Subcutaneous adipose tissue (tissue), 4 donors: ENCODE data around the gene SSBP3. TPM values are rescaled to one million over a fixed set of nuclear protein-coding genes. Genes with fewer than 3 reads are reported as not detected.

ENCODE experiments used
- total RNA-seq, 4 donors: library from RNA; depleted of rRNA; stranded (reverse); fragments of >200 nt; gene quantifications; one replicate each; pipeline ENCODE4 v1.1.0, GENCODE V29; 2016
- TF ChIP-seq, protein P1 (sequence below): fragments of 450-650 bp; IDR thresholded peaks from one replicate; pipeline ENCODE4 v1.5.1; 2016; ENCODE audit warnings: low read depth, mild to moderate bottlenecking, control low read depth, antibody characterized with exemption, moderate library complexity

The SSBP3 gene
- total RNA-seq, 4 donors from 2014 or later = 19.7 to 28.1 (median 25.1) TPM

DNA sequence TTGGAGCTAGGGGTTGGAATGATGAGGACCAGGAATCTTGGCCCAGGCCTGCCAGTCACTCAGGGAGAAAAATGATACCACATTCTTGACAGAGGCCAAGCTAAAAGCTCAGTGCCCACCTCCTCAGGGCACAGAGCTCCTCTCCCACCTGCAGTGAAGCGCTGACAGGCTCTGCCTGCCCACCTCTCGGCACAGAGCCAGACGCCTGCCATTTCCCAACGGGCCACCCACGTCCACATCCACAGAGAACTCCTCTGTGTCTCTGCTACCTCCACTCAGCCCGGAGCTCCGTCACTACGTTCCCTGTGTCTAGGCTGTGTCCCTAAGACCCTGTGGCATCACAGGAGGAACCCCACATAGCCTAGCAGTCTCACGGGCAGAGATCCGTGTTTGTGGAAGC lies 145.4 kb downstream of the SSBP3 start:
- TF ChIP-seq, protein P1, sequence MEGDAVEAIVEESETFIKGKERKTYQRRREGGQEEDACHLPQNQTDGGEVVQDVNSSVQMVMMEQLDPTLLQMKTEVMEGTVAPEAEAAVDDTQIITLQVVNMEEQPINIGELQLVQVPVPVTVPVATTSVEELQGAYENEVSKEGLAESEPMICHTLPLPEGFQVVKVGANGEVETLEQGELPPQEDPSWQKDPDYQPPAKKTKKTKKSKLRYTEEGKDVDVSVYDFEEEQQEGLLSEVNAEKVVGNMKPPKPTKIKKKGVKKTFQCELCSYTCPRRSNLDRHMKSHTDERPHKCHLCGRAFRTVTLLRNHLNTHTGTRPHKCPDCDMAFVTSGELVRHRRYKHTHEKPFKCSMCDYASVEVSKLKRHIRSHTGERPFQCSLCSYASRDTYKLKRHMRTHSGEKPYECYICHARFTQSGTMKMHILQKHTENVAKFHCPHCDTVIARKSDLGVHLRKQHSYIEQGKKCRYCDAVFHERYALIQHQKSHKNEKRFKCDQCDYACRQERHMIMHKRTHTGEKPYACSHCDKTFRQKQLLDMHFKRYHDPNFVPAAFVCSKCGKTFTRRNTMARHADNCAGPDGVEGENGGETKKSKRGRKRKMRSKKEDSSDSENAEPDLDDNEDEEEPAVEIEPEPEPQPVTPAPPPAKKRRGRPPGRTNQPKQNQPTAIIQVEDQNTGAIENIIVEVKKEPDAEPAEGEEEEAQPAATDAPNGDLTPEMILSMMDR = no peak

DNA sequence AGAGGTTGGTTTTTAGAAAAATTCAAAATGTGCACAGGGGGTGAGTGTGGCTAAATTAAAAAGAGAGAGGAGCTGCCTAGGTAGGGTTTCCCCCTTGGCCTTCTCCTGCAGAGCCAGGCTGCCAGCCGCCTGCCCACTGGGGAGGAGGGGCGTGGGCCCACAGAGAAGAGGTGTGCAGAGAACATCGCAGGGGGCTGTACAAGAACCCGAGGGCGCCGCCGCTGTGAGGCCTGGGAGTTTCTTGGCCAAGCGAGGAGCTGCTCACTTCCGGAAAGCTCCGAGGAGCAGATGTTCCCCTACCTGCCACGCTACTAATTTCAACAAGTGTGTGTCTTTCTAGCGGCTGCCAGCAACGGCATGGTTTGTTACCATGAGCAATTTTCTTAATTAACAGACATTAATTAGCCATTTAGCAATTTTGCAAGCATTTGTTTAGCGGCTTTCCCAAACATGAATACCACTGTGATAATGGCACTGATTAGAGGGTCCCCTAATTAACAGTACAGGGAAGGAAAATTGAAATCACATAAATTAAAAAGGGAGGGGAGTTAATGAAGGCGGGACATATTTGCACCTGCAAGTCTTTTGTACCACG lies 146.6 kb downstream of the SSBP3 start:
- TF ChIP-seq, protein P1 = no peak

DNA sequence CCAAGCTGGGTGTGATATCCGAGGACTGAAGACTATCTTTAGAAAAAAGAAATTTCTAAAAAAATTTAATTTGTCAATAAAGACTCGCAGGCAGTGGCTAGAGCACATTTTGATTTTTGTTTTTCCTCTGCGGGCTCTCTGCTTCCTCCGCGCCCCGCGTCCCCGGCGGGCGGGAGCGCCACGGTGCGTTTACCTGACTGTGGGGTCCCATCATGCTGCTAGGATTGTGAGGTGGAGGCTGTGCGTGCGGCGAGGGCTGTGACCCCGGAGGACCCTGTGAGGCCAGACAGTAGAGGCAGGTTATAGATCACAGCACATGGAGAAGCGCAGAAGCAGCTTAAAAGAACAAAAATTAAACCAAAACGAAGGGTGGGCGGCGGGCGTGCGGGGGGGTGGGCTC lies 148.3 kb downstream of the SSBP3 start:
- TF ChIP-seq, protein P1 = no peak

DNA sequence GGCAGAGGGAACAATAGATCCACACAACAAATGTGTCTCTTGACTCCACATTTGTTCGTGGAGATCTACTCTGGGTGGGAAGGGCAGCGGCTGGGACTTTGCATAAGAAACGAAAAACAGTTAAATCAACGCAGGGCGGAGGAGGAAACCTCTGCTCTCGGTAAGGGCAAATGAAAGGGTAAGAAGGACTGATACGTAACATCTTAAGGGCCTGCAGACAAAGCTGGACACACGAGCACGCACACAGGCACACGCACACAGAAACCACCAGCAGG lies 148.9 kb downstream of the SSBP3 start:
- TF ChIP-seq, protein P1 = no peak

DNA sequence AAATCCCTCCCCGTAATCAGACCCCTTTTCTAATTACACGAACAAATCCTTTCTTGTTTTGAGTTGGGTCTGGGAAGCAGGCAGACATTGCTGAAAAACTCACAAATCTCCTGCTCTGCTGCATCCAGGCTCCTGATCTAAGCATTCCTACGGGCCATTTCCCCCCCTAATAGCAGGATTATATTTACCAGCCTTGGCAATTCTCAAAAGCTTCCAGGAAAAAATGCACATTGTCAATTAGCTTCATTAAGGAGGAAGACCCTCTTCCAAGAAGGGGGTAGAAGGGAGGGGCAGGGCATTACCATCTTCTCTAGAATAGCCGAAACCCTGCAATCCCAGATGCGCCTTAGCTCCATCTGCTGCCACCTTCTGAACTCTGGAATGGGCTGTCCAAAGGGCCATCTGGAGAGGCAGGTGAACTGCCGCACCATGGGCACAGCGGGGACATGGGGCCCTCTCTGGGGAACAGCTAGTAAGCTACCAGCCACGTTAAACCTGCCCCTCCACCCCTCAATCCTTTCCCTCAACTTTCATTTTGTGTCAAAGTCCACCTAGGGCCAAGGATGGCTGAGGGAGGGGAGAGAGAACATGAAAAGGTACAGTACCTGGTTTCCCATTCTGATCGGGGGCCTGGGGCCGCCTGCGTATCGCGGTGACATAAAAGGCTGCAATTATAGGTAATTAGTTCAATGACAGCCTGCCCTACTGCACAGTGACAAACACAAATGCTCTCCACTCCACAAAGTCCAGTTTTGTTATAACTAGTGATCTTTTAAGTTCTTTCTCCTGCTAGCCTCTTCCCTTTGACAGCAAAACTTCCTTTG lies 149.5 kb downstream of the SSBP3 start:
- TF ChIP-seq, protein P1 = no peak

DNA sequence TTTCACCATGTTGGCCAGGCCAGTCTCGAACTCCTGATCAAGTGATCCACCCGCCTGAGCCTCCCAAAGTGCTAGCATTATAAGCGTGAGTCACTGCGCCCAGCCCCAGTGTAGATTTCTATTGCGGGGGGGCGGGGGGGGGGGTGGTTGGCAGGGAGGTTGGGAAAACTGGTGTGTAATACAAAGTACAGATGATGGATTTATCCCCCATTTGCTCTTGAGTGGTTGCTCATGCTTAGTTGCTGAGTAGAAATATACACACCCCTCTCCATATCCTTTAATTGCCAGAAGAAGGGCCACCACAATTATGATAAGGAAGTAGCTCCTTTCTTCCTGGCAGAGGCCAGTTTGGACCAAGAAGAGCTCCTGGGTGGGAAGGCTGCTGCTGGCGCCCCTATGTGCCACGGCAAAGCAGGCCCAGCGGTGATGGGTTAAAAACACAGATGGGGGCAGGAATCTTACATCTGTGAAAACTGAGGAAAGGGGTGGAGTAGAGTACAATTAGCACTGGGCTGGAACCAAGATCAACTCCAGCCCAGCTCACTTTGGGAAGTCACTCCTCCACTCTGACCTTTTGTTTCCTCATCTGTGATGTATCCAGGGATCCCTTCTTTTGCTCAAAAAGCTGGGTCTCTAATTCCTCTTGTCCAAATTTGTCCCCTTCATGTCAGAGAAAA lies 151.0 kb downstream of the SSBP3 start:
- TF ChIP-seq, protein P1 = no peak

DNA sequence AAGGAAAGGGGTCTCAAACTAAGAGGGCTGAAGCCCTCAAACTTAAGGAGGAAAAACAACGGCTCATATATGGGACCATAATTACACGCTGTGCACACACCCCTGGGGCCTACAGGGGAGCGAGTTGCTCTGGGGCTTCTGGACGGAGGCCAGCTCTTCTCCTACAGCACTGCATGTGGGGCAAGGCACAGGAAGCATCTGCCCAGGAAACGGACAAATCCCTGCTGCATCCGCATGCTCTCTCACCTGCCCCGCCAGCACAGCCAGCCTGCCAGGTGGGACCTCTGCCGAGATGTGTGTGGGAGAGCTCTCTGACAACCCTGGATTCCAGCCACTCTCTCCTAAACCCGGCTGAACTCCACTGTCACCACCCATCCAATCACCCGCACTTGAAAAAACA lies 152.1 kb downstream of the SSBP3 start:
- TF ChIP-seq, protein P1 = no peak
